HepG2 (cell line): ENCODE measurements around the gene COL4A6. TPM values are rescaled to one million over a fixed set of nuclear protein-coding genes. Genes with fewer than 3 reads are reported as not detected.

Source experiments
- ATAC-seq: fragments of 200-7000 bp; cut with Tn5 transposase; 3 replicates; pipeline ENCODE4 v1.9.1; 2020; ENCODE audit warnings: mild to moderate bottlenecking, moderate library complexity
- BruUV-seq: library from RNA; stranded (reverse); fragments of 400-500 nt; replicated peaks from 2 replicates; lab custom pipeline; 2021; lab: Mats Ljungman, UMichigan
- CTCF ChIA-PET: fragments of 300-600 bp; formaldehyde crosslinking; extraction: SDS; loops from one replicate; lab custom pipeline; 2021; ENCODE audit warnings: low total read pairs, inconsistent platforms, low intra/inter-chr PET ratio; lab: Yijun Ruan, JAX
- POLR2A ChIA-PET: fragments of 350-600 bp; sonication (Branson Sonifier 250); formaldehyde crosslinking; loops from one replicate; lab custom pipeline; 2020; ENCODE audit warnings: antibody characterized with exemption, inconsistent platforms; lab: Yijun Ruan, JAX
- DNase-seq: peaks from one replicate; pipeline ENCODE4 v3.0.0-alpha.2; 2015; ENCODE audit warnings: low spot score
- FAIRE-seq: peaks from 3 replicates; lab custom pipeline; 2011; peaks lifted over from hg19 to GRCh38; lab: Jason Lieb, UNC
- H2AFZ ChIP-seq: one replicate; pipeline ENCODE4 v1.6.1; 2011; ENCODE audit warnings: low read length, inconsistent platforms
- H3K27ac ChIP-seq: fragments of 300-600 bp; 3 replicates; pipeline ENCODE4 v1.8.0; 2011; ENCODE audit warnings: mixed run types, mild to moderate bottlenecking, mixed read lengths, low read length, inconsistent platforms; ENCODE audit not compliant: insufficient read depth; ENCODE audit errors: extremely low read length
- H3K27me3 ChIP-seq, 2 experiments: fragments of 200-600 bp in 1 of 2; 2 replicates in 1 of 2; 3 replicates in 1 of 2; pipeline versions ENCODE4 v1.6.0 to v1.8.0; 2011; ENCODE audit warnings: low read length in 2 of 2, mild to moderate bottlenecking in 2 of 2, moderate library complexity in 2 of 2, inconsistent platforms in 1 of 2; ENCODE audit not compliant: insufficient read depth in 2 of 2, control insufficient read depth in 1 of 2
- H3K36me3 ChIP-seq, 2 experiments: fragments of 200-600 bp in 1 of 2; replicated peaks in 1 of 2; 2 replicates in 1 of 2; 3 replicates in 1 of 2; pipeline versions ENCODE4 v1.5.1 to v1.8.0; 2011; ENCODE audit warnings: low read length in 2 of 2, inconsistent platforms in 1 of 2; ENCODE audit not compliant: insufficient read depth in 2 of 2, control insufficient read depth in 1 of 2
- H3K4me1 ChIP-seq: 2 replicates; pipeline ENCODE4 v1.5.1; 2012; ENCODE audit warnings: low read length, inconsistent platforms; ENCODE audit not compliant: insufficient read depth
- H3K4me2 ChIP-seq: 2 replicates; pipeline ENCODE4 v1.6.0; 2011; ENCODE audit warnings: low read depth, low read length, inconsistent platforms
- H3K4me3 ChIP-seq, 3 experiments: fragments of 200-600 bp in 1 of 3; sonication (generic), shearing (Covaris generic) in 1 of 3; replicated peaks in 1 of 3; 2 replicates each; pipeline ENCODE4 v1.5.1; 2011 to 2016; ENCODE audit warnings: low read length in 3 of 3, inconsistent platforms in 2 of 3, low read depth in 2 of 3, mild to moderate bottlenecking in 2 of 3, control low read depth in 1 of 3, mixed read lengths in 1 of 3; ENCODE audit not compliant: insufficient read depth in 1 of 3
- H3K79me2 ChIP-seq: one replicate; pipeline ENCODE4 v1.6.1; 2011; ENCODE audit warnings: low read length, inconsistent platforms; ENCODE audit not compliant: insufficient read depth
- H3K9ac ChIP-seq: 2 replicates; pipeline ENCODE4 v1.6.0; 2011; ENCODE audit warnings: mild to moderate bottlenecking, low read depth, low read length, inconsistent platforms; ENCODE audit not compliant: insufficient read depth
- H3K9me3 ChIP-seq: 2 replicates; pipeline ENCODE4 v1.5.1; 2012; ENCODE audit warnings: mild to moderate bottlenecking, low read length
- H4K20me1 ChIP-seq: 2 replicates; pipeline ENCODE4 v1.6.0; 2011; ENCODE audit warnings: inconsistent platforms, mild to moderate bottlenecking, low read length, moderate library complexity; ENCODE audit not compliant: insufficient read depth
- ADNP ChIP-seq: sonication (generic); formaldehyde crosslinking; IDR thresholded peaks from 2 replicates; pipeline ENCODE4 v1.4.0; 2020; ENCODE audit warnings: missing genetic modification reagents
- RARG ChIP-seq: sonication (generic); formaldehyde crosslinking; IDR thresholded peaks from 2 replicates; pipeline ENCODE4 v1.4.0; 2020; ENCODE audit warnings: low read depth, mild to moderate bottlenecking, missing genetic modification reagents
- SALL2 ChIP-seq: sonication (generic); formaldehyde crosslinking; IDR thresholded peaks from 2 replicates; pipeline ENCODE4 v1.8.1; 2023; ENCODE audit warnings: mild to moderate bottlenecking, missing genetic modification reagents, inconsistent platforms
- SNAPC2 ChIP-seq: sonication (generic); formaldehyde crosslinking; IDR thresholded peaks from 2 replicates; pipeline ENCODE4 v1.8.1; 2022; ENCODE audit warnings: mild to moderate bottlenecking, missing genetic modification reagents
- ZFP90 ChIP-seq: sonication (generic); formaldehyde crosslinking; IDR thresholded peaks from 2 replicates; pipeline ENCODE4 v1.8.0; 2022; ENCODE audit warnings: missing genetic modification reagents, mild to moderate bottlenecking, inconsistent platforms, borderline replicate concordance
- in situ Hi-C: cut with HindIII; loops from 2 replicates; pipeline ENCODE4 v1.10.0; 2017; ENCODE audit warnings: low pct_unique_long_range_greater_than_20kb; ENCODE audit not compliant: extremely low pct_ligation_motif_present
- intact Hi-C: fragments of 100-400 bp; cut with micrococcal nuclease; formaldehyde crosslinking; loops from one replicate; pipeline ENCODE4 v1.10.0; 2022; ENCODE audit not compliant: unreplicated experiment
- polyA plus RNA-seq, 8 experiments: library from polyadenylated mRNA; depleted of rRNA in 3 of 8; stranded (reverse) in 7 of 8; unstranded in 1 of 8; fragments of >200 nt; fragmentation: Illumina TruSeq in 4 of 8; extraction: Trizol in 4 of 8; gene quantifications; 2 replicates each; pipeline versions ENCODE4 v1.2.1 to v1.2.3, GENCODE V29; 2011 to 2016; ENCODE audit warnings: low read depth in 4 of 8, missing spikeins in 1 of 8, mixed read lengths in 1 of 8; ENCODE audit not compliant: insufficient read depth in 1 of 8
- total RNA-seq, 5 experiments: library from RNA; depleted of rRNA; stranded (reverse); fragments of >200 nt; fragmentation: Illumina TruSeq; extraction: Trizol; gene quantifications; 2 replicates each; pipeline ENCODE4 v1.2.3, GENCODE V29; 2016; ENCODE audit warnings: low read depth in 1 of 5
- TF ChIP-seq, protein P1 (sequence below), 2 experiments: IDR thresholded peaks; 2 replicates each; pipeline ENCODE4 v1.6.1; 2011 to 2012; ENCODE audit warnings: low read length in 2 of 2, borderline replicate concordance in 1 of 2, low read depth in 1 of 2, mild to moderate bottlenecking in 1 of 2, moderate library complexity in 1 of 2

The COL4A6 gene
- total and polyA plus RNA-seq, 2 of the 13 experiments (the other 11 are each of a cell fraction or from before 2014, with no cell fraction given): 4.5 to 8.2 TPM

DNA sequence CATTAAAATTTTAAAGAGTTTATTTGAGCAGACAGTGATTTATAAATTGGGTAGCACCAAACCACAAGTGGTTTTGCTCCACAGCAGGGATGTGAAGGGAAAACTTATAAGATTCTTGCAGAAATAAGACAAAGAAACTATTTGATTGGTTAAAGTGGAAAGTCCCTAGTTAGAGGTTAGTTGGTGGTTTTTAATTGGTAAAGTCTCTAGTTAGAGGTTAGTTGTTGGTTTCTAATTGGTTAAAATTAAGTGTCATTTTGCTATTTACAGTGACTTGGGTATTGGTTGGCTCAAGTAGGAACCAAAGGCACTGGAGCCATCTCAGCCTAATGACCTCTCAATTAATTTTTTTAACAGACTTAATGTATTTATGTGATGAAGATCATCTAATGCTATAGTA lies 323.7 kb downstream of the COL4A6 start:
- no peaks in the 10 kb centered on the region for H4K20me1 ChIP-seq
- POLR2A ChIA-PET: no interaction called here
- FAIRE-seq (no peak), ATAC-seq (no peak), DNase-seq (no peak)
- no peak overlapping the region for H3K4me2 ChIP-seq
- intact Hi-C loops (no loop called here), in situ Hi-C loops (no loop called here)
- H3K4me3 ChIP-seq: no peak overlapping the region
- BruUV-seq: no TSS peak
- TF ChIP-seq, protein P1, sequence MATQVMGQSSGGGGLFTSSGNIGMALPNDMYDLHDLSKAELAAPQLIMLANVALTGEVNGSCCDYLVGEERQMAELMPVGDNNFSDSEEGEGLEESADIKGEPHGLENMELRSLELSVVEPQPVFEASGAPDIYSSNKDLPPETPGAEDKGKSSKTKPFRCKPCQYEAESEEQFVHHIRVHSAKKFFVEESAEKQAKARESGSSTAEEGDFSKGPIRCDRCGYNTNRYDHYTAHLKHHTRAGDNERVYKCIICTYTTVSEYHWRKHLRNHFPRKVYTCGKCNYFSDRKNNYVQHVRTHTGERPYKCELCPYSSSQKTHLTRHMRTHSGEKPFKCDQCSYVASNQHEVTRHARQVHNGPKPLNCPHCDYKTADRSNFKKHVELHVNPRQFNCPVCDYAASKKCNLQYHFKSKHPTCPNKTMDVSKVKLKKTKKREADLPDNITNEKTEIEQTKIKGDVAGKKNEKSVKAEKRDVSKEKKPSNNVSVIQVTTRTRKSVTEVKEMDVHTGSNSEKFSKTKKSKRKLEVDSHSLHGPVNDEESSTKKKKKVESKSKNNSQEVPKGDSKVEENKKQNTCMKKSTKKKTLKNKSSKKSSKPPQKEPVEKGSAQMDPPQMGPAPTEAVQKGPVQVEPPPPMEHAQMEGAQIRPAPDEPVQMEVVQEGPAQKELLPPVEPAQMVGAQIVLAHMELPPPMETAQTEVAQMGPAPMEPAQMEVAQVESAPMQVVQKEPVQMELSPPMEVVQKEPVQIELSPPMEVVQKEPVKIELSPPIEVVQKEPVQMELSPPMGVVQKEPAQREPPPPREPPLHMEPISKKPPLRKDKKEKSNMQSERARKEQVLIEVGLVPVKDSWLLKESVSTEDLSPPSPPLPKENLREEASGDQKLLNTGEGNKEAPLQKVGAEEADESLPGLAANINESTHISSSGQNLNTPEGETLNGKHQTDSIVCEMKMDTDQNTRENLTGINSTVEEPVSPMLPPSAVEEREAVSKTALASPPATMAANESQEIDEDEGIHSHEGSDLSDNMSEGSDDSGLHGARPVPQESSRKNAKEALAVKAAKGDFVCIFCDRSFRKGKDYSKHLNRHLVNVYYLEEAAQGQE (IDR thresholded peaks at IDR 0.05; ENCODE audit: borderline replicate concordance in 1 of 2, low read depth in 1 of 2, low read length in 2 of 2): no peak
- no peak for TF ChIP-seq RARG (CRISPR knock-in tag)
- no peak for TF ChIP-seq SNAPC2 (CRISPR knock-in tag)
- no peak for TF ChIP-seq ZFP90
- no peak for TF ChIP-seq ADNP (CRISPR knock-in tag)
- TF ChIP-seq SALL2 (CRISPR knock-in tag): no peak
- CTCF ChIA-PET: no interaction called here
- H3K9ac ChIP-seq: no peak overlapping the region
- H3K27me3 ChIP-seq: no peaks in the 10 kb centered on the region
- no peaks in the 10 kb centered on the region for H3K36me3 ChIP-seq
- no peak overlapping the region for H2AFZ ChIP-seq
- no peaks in the 10 kb centered on the region for H3K79me2 ChIP-seq
- H3K4me1 ChIP-seq: no peaks in the 10 kb centered on the region
- H3K27ac ChIP-seq: no peak overlapping the region
- no peaks in the 10 kb centered on the region for H3K9me3 ChIP-seq

Other genes with a start within 250 kb of the COL4A6 start
- gene COL4A5, start 1.4 kb upstream of the COL4A6 start, total RNA-seq (2016; rRNA removed; fragmentation: Illumina TruSeq; extraction: Trizol): 11.9 and 39.5 TPM in 2 replicates
- 45.5 and 56.1 TPM in 2 replicates for gene COL4A5, start 1.4 kb upstream of the COL4A6 start, polyA plus RNA-seq (2011; rRNA removed)